GM19397 (cell line): ENCODE data around the gene CAMK2N1.
"Not testable (repeated sequence)": the region's sequence is repeated elsewhere in the genome, so short reads cannot be mapped to it uniquely, and the experiment has no call there.

Experiments
- ATAC-seq: cut with Tn5 transposase; IDR thresholded peaks from one replicate; pipeline ENCODE4 v1.9.1; 2021; ENCODE audit warnings: mild to moderate bottlenecking, moderate library complexity; ENCODE audit not compliant: unreplicated experiment

CAMK2N1 gene

GRCh38 chr1:20497506-20497905, 11.5 kb upstream of the CAMK2N1 start:
- ATAC-seq = no peak

DNA sequence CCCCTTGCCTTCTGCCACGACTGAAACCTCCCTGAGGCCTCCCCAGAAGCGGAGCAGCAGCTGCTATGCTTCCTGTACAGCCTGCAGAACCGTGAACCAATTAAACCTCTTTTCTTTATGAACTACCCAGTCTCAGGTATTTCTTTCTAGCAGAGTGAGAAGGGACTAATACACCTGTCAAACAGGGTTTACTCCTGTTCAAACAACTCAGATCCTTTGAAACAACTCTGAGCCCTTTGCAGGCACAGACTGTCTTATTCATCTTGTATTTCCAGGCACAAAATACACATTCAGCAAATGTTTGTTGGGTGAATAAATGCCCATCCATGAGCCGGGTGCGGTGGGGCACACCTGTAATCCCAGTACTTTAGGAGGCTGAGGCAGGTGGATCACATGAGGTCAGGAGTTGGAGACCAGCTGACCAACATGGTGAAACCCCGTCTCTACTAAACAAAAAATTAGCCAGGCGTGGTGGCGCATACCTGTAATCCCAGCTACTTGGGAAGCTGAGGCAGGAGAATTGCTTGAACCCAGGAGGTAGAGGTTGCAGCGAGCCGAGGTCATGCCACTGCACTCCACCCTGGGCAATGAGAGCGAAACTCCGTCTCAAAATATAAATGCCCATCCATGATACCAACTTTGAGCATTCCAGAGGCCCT, 10.8 kb upstream of the CAMK2N1 start:
- ATAC-seq = not testable (repeated sequence)

DNA sequence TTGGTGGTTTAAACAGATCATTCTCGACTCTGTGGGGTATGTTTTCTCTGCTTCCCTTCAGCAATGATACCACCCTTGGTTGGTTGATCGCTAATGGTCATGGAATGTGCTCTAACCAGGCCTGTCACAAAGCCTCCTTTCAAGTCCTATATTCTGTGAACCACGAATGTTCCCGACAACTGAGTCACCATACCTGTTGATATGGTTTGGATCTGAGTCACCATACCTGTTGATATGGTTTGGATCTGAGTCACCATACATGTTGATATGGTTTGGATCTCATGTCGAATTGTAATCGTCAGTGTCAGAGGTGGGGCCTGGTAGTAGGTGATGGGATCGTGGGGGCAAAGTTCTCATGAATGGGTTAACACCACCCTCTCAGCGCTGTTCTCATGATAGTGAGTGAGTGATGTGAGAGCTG, 10.2 kb upstream of the CAMK2N1 start:
- no peak for ATAC-seq

- no peak for ATAC-seq
These were observed 9.7 kb upstream of the CAMK2N1 start for GRCh38 chr1:20495661-20496060.

DNA sequence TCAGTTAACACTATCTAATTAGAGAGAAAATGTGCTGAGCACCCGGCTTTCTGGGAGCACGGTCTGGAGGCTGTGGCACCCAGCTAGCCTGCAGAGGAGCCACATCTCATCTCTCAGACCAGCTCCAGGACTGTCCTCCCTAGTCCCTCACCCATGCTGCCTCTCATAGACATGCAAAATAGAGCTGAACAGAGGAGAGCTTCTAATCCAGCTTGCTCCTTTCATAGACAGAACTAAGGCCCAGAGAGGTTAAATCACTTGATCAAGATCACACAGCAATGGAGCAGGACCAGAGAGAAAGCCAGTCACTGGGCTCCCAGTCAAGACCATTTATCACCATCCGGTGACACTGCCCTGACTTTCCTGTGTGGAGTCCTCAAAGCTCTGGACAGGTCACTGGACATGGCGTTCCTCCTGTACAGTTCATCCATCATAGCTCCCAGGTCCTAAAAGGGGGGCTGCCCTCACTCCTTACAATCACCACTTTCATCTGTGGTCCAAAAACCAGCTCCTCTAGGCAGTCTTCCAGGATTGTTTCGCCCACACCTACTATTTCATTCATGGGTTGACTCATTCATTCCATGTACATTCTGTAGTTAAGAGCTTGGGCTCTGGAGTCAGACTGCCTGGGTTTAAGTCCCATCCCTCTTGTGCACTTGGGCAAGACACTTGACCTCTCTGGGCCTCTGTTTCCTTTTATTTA, 8.8 kb upstream of the CAMK2N1 start:
- ATAC-seq = no peak

DNA sequence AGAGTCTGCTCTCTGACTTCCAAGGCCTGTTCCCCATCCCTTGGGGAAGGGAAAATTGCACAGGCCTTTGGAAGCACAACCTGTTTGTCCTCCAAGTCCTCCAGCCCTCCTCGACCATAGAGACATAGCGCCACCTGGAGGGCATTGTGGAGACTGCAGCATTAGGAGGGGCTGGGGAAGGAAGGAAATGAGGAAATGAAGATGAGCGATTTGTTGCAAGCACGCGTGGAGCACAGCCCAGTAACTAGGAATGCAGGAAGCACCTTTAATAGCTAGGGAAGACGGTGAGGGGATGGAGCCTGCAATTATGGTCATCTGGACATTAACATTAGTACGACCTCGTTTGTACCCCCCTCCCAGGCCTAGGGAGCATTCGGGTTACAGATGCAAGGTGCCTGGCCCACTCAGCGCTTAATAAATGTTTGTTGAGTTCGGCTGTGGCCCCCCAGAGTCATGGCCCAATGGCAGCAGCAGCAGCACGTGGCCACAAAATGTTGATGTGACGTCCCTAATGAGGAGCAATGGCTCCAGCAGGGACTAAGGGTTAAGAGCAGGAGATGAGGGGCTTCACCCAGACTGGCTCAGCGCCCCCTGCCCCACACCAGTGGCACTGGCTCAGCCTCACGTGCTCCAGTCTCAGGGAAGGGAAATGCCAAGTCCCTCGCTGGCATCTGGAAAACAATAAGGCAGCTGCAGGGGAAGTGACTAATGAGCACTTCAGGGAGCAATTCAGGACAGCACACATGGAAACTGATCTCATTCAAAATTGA, 8.0 kb upstream of the CAMK2N1 start:
- ATAC-seq = no peak

- no peak for ATAC-seq
These were observed 7.3 kb upstream of the CAMK2N1 start for GRCh38 chr1:20493309-20493708.

DNA sequence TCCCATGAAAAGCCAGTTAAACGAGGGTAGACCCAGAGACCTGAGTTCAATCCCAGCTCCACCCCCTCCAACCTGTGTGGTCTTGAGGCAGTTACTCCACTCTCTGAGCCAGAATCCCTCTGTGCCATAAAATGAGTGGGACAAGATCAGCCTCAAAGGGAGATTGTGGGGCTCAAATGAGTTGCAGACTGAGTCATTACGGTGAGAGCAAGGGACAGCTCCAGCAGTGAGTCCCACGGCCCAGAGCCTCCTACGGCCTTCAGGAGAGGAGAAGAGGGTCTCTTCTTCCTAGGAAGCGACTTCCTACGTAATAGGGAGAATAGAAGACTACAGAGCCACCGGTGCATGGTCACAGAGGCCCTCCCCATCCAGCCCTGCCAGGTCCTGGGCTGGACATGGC, 6.7 kb upstream of the CAMK2N1 start:
- no peak for ATAC-seq

DNA sequence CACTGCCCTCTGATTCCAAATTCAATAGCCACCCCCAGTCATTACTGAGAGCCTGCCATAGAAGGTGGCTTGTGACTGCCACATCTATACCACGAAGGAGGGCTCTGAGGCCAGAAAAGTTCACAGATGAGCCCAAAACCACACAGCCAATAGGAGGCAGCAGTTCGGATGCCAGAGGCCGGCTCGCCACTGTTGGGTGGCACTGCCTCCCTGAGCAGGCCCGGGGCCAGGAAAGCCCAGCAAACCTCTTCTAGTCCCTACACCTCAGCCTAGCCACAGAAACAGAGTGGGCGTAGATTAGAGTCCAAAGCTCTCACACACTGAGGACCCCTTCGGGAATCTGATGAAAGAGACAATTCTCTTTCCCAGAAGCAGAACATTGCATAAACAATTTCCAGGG, 5.9 kb upstream of the CAMK2N1 start:
- ATAC-seq = no peak

GRCh38 chr1:20491178-20491577, 5.2 kb upstream of the CAMK2N1 start:
- ATAC-seq = no peak

- ATAC-seq = no peak
These were observed 1.2 kb upstream of the CAMK2N1 start for GRCh38 chr1:20487236-20487590.

GRCh38 chr1:20486457-20487235, 636 bp upstream of the CAMK2N1 start:
- no peak for ATAC-seq

DNA sequence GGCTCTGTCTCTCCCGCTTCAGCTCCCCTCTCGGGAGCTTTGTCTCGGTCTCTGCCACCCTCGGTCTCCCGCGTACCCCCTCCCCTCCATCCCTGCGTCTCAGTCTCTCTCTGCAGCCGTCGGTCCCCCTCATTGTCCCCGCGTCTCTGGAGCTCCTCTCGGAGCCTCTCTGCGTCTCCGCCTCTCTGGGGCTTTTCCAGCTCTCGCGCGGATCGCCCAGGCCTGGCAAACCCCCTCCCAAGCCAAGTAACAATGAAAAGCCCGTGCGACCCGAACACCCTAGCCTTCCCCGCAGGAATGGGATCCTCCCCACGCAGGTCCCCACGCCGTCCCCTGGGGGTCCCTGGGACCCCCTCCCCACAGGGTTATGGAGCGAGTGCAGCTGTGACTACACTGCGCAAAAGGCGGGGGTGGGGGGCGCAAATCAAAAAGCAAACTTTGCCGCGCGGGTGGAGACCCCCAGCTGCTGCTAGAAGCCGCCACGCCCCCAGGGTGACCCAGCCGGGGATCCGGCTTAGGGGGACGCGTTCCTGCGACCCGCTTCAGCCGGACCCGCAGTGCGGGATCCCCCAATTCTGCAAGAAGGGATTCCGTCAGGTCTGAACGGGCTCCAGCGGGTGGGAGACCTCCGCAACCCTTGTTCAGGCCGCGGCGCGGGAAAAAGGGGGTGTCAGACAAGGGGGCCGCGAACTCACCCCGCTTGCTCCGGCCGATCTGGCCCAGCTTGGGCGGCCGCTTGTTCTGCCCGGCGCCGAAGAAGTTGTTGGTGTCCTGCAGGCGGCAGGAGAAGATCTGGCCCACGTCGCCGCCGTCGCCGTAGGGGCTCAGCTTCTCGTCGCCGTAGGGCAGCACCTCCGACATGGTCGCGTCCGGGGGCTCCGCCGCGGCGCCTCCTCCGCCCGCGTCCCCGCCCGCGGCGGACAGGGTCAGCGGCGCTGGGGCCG, 1.2 kb downstream of the CAMK2N1 start:
- ATAC-seq = no peak

DNA sequence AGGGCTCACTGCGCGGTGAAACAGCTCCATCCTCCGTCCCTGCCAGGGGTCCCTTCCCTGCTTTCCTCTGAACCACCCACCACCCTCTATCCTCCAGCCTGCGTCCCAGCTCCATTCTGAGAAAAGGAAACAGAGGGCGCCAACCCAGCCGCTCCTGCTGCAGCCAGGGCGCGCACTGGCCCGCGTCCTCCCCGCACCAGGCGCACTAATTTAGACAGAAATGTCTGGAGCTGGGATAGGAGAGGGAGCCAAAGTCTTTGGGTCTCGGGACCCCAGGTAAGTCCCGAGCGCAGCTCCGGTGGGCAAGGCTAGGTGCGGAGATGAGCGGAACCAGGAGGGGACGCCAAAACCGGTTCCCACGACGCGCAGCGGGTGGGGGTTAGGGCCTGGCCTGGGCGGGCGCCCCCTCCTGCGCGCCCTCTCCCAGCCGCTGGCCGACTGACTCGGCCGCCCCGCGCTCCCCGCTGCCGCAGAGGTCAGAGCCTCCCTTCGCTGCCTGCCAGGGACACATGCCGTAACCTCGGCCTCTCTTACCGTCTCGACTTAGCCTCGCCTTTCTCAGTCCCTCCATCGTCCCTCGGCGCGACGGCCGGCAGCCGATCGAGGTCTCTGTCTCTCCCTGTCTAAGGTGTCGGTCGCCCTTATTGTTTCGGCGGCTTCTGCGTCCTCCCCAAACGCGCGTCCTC, 2.0 kb downstream of the CAMK2N1 start:
- no peak for ATAC-seq

DNA sequence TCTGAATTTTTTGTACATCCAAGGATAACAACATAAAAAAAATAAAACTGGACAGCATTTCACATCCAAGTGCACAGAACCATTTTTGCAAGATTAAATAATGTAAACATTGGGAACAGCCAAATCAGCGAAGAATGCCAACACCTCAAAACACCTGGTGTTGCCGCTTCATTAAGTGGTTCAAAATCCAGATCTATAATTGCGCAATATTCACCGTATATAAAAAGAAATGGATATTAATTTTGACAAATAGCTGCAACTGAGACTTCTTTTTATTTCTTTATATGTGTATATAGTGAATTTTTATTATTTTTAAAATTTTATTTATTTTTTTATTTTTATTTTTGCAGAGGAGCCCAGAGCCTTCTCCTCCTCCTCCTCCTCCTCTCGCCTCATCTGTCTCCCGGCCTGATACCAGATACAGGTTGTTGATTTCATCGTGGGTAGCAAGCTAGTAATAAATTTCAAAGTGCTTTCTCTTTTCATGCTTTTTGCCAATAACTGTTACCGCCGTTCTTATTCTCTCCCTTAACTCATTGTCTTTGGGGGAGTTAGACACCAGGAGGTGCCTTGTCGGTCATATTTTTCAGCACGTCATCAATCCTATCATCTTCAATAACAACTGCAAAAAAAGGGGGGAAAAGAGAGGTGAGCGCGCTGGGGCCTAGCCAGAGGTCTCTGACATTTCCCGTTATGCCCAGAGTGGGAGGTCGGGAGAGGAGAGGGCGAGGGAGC, 2.7 kb downstream of the CAMK2N1 start:
- no peak for ATAC-seq

DNA sequence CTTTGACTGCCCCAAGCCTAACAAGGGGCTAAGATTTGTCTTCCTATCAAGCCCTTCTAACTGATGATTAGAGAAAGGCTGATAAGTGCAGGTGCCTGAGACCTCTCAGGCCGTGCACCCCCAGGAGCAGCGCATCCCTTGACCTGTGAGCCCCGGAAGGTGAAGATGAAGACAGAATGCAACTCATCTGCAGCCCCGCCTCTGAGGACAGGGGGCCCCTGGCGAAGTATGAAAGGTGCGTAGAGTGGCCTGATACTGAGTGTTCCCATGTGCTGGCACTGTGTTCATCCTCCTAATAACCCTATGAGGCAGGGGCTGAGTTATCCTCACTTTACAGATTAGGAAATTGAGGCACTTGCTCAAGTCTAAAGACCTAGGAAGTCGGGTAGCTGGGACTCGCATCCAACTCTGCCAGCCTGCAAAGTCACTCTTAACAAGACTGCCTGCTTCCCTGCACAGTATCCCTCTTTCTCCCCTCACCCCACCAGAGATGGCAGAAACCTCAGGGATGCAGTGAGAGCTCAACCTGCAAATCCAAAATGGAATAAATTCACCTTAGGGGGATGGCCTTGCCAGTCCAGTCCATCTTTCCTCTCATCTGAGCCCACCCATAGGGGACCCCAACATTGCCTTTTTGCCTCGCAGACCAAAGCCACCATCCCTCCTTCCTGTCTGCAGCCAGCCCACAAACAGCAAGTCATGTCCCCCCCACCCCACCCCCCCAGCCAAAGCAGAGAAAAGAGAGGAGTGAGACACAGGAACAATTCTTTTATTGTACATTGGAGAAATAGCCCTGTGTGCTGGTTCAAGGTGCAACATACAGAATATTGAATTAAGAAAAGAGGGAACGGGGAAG, 4.1 kb downstream of the CAMK2N1 start:
- no peak for ATAC-seq

- ATAC-seq = no peak
These were observed 4.9 kb downstream of the CAMK2N1 start for GRCh38 chr1:20480951-20481617.
